Common myeloid progenitor, CD34-positive (primary cell): ENCODE results near the gene MAP3K20.

Experiments
- CTCF ChIA-PET: fragments of 350-600 bp; sonication (Branson Sonifier 250); formaldehyde crosslinking; loops from one replicate; lab custom pipeline; 2021; ENCODE audit warnings: antibody characterized with exemption; lab: Charles Lee
- POLR2A ChIA-PET: fragments of 350-600 bp; sonication (Branson Sonifier 250); formaldehyde crosslinking; loops from one replicate; lab custom pipeline; 2021; ENCODE audit warnings: antibody characterized with exemption; lab: Charles Lee
- DNase-seq, 3 donors: peaks; one replicate each; pipeline versions ENCODE4 v3.0.0 to v3.0.0-alpha.2; 2013
- H3K27ac ChIP-seq, 2 experiments: 1 replicate in 1 of 2; 2 replicates in 1 of 2; pipeline ENCODE4 v1.7.0; 2013; ENCODE audit warnings: inconsistent platforms in 2 of 2, low read length in 2 of 2, mild to moderate bottlenecking in 2 of 2, low read depth in 1 of 2, moderate library complexity in 1 of 2; ENCODE audit not compliant: severe bottlenecking in 2 of 2, insufficient read depth in 1 of 2, poor library complexity in 1 of 2
- H3K27me3 ChIP-seq, 5 experiments: replicated peaks in 2 of 5; 1 replicate in 3 of 5; 2 replicates in 2 of 5; pipeline versions ENCODE4 v1.6.1 to v1.7.0; 2013; ENCODE audit warnings: low read length in 4 of 5, mild to moderate bottlenecking in 2 of 5, moderate library complexity in 2 of 5, inconsistent platforms in 1 of 5; ENCODE audit not compliant: insufficient read depth in 5 of 5, control insufficient read depth in 4 of 5
- H3K36me3 ChIP-seq, 4 experiments: 1 replicate in 2 of 4; 2 replicates in 2 of 4; pipeline versions ENCODE4 v1.6.1 to v1.7.0; 2013; ENCODE audit warnings: low read length in 3 of 4, control low read depth in 1 of 4, mild to moderate bottlenecking in 1 of 4; ENCODE audit not compliant: control insufficient read depth in 4 of 4, insufficient read depth in 4 of 4
- H3K4me1 ChIP-seq, 4 experiments: 1 replicate in 3 of 4; 2 replicates in 1 of 4; pipeline versions ENCODE4 v1.6.1 to v1.7.1; 2013; ENCODE audit warnings: low read length in 3 of 4, mild to moderate bottlenecking in 3 of 4, control low read depth in 1 of 4, inconsistent platforms in 1 of 4, moderate library complexity in 1 of 4; ENCODE audit not compliant: control insufficient read depth in 4 of 4, insufficient read depth in 4 of 4; ENCODE audit errors: control extremely low read depth in 1 of 4
- H3K4me3 ChIP-seq, 7 experiments: 1 replicate in 4 of 7; 2 replicates in 3 of 7; pipeline versions ENCODE4 v1.5.1 to v1.7.0; 2013; ENCODE audit warnings: mild to moderate bottlenecking in 7 of 7, low read length in 6 of 7, moderate library complexity in 6 of 7, inconsistent platforms in 2 of 7, low read depth in 2 of 7, control low read depth in 1 of 7; ENCODE audit not compliant: insufficient read depth in 4 of 7, control insufficient read depth in 1 of 7; ENCODE audit errors: extremely low read depth in 1 of 7
- H3K9me3 ChIP-seq, 5 experiments: 1 replicate in 4 of 5; 2 replicates in 1 of 5; pipeline versions ENCODE4 v1.6.1 to v1.7.1; 2013; ENCODE audit warnings: low read length in 4 of 5, mild to moderate bottlenecking in 2 of 5, inconsistent platforms in 1 of 5, low read depth in 1 of 5, moderate library complexity in 1 of 5; ENCODE audit not compliant: control insufficient read depth in 4 of 5, insufficient read depth in 2 of 5; ENCODE audit errors: control extremely low read depth in 1 of 5
- WGBS: methylation state at CpG from one replicate; pipeline ENCODE4 v1.1.5; 2013; ENCODE audit not compliant: insufficient coverage; 5-methylcytosine and 5-hydroxymethylcytosine counted together

MAP3K20 gene

DNA sequence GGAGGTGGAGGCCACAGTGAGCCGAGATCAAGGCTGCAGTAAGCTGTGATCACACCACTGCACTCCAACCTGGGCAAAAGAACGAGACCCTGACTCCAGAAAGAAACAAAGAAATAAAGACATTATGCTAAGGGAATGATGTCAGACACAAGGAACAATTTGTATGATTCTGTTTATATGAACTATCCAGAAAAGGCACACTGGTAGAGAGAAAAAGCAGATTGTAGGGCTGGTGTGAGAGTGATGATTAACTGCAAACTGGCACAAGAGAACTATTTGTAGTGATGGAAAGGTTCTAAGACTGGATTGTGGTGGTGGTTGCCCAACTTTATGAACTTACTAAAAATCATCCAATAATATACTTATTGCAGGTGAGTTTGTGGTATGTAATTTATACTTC is 106.3 kb downstream of the MAP3K20 start:
- 100% methylated on average over 2 of the region's 2 CpGs for WGBS
- POLR2A ChIA-PET = interaction anchor here (0.6 kb wide), 1 partner anchor 126 kb away, joined by 5 read pairs; no protein-coding TSS in a partner anchor
- H3K4me3 ChIP-seq = no peak overlapping the region
- no peak for DNase-seq
- peaks cover 0 to 4% (median 2%) of the 10 kb centered on the region in 5 experiments for H3K9me3 ChIP-seq
- H3K27ac ChIP-seq = no peak overlapping the region
- no peaks in the 10 kb centered on the region for H3K27me3 ChIP-seq
- CTCF ChIA-PET = interaction anchor here (0.6 kb wide), 1 partner anchor 546 kb away, joined by 3 read pairs; no protein-coding TSS in a partner anchor
- no peaks in the 10 kb centered on the region for H3K4me1 ChIP-seq
- peaks cover 0 to 5% (median 2%) of the 10 kb centered on the region in 4 experiments for H3K36me3 ChIP-seq

DNA sequence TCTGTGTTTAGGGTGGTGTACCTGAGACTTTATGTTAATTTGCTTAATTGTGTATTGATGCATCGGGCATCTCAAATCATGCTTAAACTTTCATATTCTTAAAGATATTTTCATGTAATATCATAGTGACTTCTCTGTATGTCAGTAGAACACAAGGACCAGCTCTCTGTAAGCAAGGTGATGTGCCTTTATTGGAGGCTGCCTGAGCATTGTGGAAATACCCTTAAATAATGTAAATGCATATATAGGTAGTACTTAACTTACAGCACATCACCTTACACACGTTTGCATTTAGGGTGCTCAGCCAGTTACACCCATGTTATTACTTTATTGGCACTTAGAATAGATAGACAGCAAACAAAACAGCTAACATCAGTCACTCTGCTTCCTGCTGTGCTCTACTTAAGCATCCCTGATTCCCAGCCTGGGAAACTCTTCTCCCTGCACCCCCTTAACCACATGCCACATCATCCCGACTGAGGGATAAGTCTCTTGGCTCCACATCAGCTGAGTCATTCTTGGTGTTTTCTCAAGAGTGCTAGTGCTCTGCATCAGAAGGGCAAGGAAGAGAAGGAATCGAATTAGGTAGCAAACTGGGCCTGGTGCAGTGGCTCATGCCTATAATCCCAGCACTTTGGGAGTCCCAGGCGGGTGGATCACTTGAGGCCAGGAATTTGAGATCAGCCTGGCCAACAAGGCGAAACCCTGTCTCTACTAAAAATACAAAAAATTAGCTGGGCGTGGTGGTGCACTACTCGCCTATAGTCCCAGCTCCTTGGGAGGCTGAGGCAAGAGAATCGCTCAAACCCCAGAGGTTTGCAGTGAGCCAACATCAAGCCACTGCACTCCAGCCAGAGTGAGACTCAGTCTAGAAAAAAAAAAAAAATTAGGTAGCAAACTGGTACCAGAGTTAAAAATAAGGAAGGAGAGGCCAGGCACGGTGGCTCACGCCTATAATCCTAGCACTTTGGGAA is 108.7 kb downstream of the MAP3K20 start:
- Histone ChIP-seq H3K9me3 (peaks cover 0 to 4% (median 2%) of the 10 kb centered on the region in 5 experiments), H3K27me3 (no peaks in the 10 kb centered on the region), H3K27ac (no peak overlapping the region), H3K4me1 (peaks cover 0 to 3% (median 0%) of the 10 kb centered on the region in 4 experiments), H3K4me3 (no peak overlapping the region), H3K36me3 (peaks cover 0 to 5% (median 3%) of the 10 kb centered on the region in 4 experiments)
- POLR2A ChIA-PET = no interaction called here
- CTCF ChIA-PET = no interaction called here
- DNase-seq = no peak
- 98% methylated on average over 10 of the region's 11 CpGs for WGBS

DNA sequence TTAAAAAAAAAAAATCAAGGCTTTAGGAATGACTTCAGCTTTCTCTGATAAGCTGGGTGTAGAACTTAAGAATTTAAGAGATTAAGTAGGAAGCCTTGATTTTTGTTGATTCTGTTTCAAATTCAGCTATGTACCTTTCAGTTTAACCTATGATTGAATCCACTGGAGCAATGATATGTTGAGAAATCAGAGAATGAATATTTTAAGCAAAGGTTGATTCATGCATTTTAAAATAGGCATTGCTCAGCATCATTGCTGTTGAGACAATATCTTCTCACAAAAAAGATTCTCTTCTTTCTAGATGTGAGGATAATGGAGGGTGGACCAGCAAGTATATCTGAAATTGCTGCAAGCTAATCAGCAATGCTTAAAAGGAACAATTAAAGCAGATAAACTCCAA is 109.8 kb downstream of the MAP3K20 start:
- ChIA-PET CTCF (interaction anchor here (0.9 kb wide), 1 partner anchor 8 kb away, joined by 5 read pairs; no protein-coding TSS in a partner anchor), POLR2A (no interaction called here)
- no peaks in the 10 kb centered on the region for H3K27me3 ChIP-seq
- H3K4me3 ChIP-seq = no peak overlapping the region
- peaks cover 5 to 7% (median 5%) of the 10 kb centered on the region in 4 experiments for H3K36me3 ChIP-seq
- no peak overlapping the region for H3K27ac ChIP-seq
- DNase-seq = no peak
- H3K9me3 ChIP-seq = peaks cover 0 to 4% (median 1%) of the 10 kb centered on the region in 5 experiments
- H3K4me1 ChIP-seq = peaks cover 0 to 3% (median 0%) of the 10 kb centered on the region in 4 experiments

DNA sequence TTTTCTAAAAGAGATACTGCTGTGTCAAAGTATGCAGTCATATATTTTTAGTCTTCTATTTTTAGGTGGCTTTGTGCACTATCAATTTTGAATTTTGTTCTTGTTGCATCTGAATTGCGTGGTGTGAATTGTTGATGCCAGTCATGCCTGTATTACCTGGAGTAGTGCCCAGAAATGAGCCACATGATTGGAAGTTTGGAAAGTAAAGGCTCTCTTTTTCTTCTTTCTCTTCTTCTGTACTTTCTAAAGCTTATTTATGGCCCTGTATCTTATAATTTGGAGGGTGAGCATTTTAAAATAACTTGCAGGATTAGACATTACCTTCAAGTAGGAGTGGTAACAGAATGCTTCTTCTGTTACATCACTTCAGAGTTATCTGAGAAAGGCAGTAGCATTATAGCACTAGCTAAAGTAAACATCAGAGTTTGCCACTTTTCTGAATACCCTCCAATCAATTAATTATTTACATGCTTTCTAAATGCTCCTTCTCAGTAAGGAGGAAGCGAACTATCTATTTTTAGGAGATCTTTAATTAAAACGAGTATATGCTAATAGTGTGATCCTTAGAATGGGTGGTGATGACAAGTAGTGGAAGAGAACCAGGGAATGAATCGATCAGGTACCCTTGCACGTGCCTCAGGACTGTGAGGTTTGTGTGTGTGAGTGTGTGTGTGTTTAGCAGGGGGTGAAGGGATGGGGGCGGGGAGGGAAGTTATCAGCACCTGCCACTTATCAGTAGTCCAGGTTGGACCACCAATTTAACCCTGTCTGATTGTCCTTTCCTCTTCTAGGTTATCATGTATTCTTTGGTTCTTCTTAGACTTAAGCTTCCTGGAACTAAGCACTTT is 112.5 kb downstream of the MAP3K20 start:
- Histone ChIP-seq H3K27me3 (no peaks in the 10 kb centered on the region), H3K27ac (no peak overlapping the region), H3K4me1 (peaks cover 0 to 3% (median 0%) of the 10 kb centered on the region in 4 experiments), H3K4me3 (no peak overlapping the region), H3K36me3 (peaks cover 11 to 19% (median 14%) of the 10 kb centered on the region in 4 experiments), H3K9me3 (no peaks in the 10 kb centered on the region)
- no peak for DNase-seq
- WGBS = 95% methylated on average over 3 of the region's 6 CpGs
- ChIA-PET CTCF (no interaction called here), POLR2A (no interaction called here)

DNA sequence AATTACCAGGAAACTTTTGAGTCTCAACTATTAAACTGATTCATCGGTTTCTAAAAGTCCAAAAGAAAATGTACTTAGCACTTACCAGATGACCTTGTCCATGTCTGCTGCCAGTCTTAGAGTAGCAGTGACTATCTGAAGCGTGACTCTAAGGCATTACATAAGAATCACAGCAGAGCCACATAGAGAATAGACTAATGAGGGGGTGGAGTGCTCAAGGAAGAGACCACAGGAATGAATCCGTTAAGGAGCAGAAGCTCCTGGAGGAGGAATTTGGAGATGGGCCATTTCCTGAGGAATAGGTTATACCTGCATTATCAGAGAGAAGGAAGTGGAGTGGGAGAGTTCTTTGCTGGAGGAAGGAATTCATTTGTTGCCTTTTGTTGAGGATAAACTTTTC is 116.0 kb downstream of the MAP3K20 start:
- 100% methylated on average over 2 of the region's 3 CpGs for WGBS
- Histone ChIP-seq H3K27ac (no peak overlapping the region), H3K4me3 (no peak overlapping the region), H3K9me3 (no peaks in the 10 kb centered on the region), H3K27me3 (no peaks in the 10 kb centered on the region), H3K4me1 (peaks cover 0 to 3% (median 0%) of the 10 kb centered on the region in 4 experiments), H3K36me3 (peaks cover 10 to 30% (median 15%) of the 10 kb centered on the region in 4 experiments)
- ChIA-PET POLR2A (no interaction called here), CTCF (no interaction called here)
- no peak for DNase-seq

DNA sequence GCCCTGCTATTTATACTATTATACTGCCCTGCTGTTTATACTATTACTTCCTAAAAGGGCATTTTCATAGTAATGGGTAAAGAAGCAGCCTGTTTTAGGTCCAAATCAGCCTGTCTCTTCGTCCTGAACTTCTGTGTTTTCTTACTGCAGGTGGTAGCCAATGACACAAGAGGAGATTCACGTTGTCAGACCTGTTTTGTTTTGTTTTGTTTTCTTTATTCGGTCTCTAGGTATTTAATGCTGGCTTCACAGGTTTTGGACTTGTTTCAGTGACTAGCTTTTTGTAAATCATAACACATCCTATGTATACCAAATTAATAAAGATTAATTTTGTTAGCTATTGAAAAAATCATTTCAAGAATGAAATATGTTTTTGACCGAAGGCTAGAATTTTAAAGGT is 116.4 kb downstream of the MAP3K20 start:
- Histone ChIP-seq H3K4me1 (peaks cover 0 to 3% (median 0%) of the 10 kb centered on the region in 4 experiments), H3K27me3 (no peaks in the 10 kb centered on the region), H3K36me3 (peaks cover 11 to 33% (median 16%) of the 10 kb centered on the region in 4 experiments), H3K9me3 (no peaks in the 10 kb centered on the region), H3K4me3 (no peak overlapping the region), H3K27ac (no peak overlapping the region)
- no peak for DNase-seq
- 100% methylated on average over 1 of the region's 4 CpGs for WGBS
- POLR2A ChIA-PET = no interaction called here
- CTCF ChIA-PET = no interaction called here
